GM19035 (cell line): ENCODE data around the gene ACVR1B.

Source experiments
- ATAC-seq: cut with Tn5 transposase; IDR thresholded peaks from one replicate; pipeline ENCODE4 v1.9.1; 2021; ENCODE audit not compliant: unreplicated experiment

The ACVR1B gene

GRCh38 chr12:52020539-52021336 is 69.2 kb downstream of the ACVR1B start:
- peak; percentile 39 for ATAC-seq

- peak; percentile 10 for ATAC-seq
Measured at GRCh38 chr12:52022841-52023181, 71.3 kb downstream of the ACVR1B start.

GRCh38 chr12:52023182-52023975 is 71.9 kb downstream of the ACVR1B start:
- peak; percentile 44 for ATAC-seq

- ATAC-seq: no peak
Measured at GRCh38 chr12:52023976-52024688, 72.6 kb downstream of the ACVR1B start.

- no peak for ATAC-seq
Measured at GRCh38 chr12:52024845-52025230, 73.3 kb downstream of the ACVR1B start.

- ATAC-seq: no peak
Measured at GRCh38 chr12:52026263-52026662, 74.8 kb downstream of the ACVR1B start.

- no peak for ATAC-seq
Measured at GRCh38 chr12:52027085-52027843, 75.8 kb downstream of the ACVR1B start.

GRCh38 chr12:52029685-52030084 is 78.2 kb downstream of the ACVR1B start:
- ATAC-seq: no peak

- ATAC-seq: no peak
Measured at GRCh38 chr12:52032446-52032803, 80.9 kb downstream of the ACVR1B start.

- peak; percentile 83 for ATAC-seq
Measured at GRCh38 chr12:52032804-52033445, 81.4 kb downstream of the ACVR1B start.

- no peak for ATAC-seq
Measured at GRCh38 chr12:52033446-52034140, 82.1 kb downstream of the ACVR1B start.

GRCh38 chr12:52035190-52035589 is 83.7 kb downstream of the ACVR1B start:
- no peak for ATAC-seq

- no peak for ATAC-seq
Measured at GRCh38 chr12:52035926-52036325, 84.4 kb downstream of the ACVR1B start.

GRCh38 chr12:52036587-52037171 is 85.2 kb downstream of the ACVR1B start:
- peak; percentile 47 for ATAC-seq

- ATAC-seq: no peak
Measured at GRCh38 chr12:52037248-52037861, 85.9 kb downstream of the ACVR1B start.

GRCh38 chr12:52038447-52038846 is 86.9 kb downstream of the ACVR1B start:
- no peak for ATAC-seq

GRCh38 chr12:52041035-52041434 is 89.5 kb downstream of the ACVR1B start:
- ATAC-seq: no peak

- ATAC-seq: no peak
Measured at GRCh38 chr12:52041695-52042123, 90.2 kb downstream of the ACVR1B start.
